Suppressor macrophage treated with lipopolysaccharide for 1 hour (primary cell): ENCODE measurements around the gene EXD3.

Source experiments
- DNase-seq, 3 donors: peaks; one replicate each; pipeline ENCODE4 v3.0.0-alpha.2; 2020 to 2022

The EXD3 gene

DNA sequence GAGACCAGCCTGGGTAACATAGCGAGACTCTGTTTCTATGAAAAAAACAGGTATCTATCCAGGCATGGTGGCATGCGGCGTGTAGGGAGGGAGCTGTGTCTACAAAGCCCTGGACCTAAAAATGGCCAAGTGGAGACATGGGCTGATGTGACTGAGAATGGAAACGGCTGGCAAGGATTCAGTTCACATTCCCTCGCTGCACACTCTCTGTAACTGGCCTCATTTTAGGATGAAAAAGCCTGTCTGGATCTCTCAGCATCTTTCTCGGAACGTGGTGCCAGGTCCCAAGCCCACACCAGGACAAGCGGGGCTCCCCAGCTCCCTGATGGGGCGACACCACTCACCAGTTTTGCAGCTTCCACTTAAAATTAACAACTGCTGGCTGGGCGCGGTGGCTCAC is 13.4 kb downstream of the EXD3 start:
- DNase-seq, result no peak

DNA sequence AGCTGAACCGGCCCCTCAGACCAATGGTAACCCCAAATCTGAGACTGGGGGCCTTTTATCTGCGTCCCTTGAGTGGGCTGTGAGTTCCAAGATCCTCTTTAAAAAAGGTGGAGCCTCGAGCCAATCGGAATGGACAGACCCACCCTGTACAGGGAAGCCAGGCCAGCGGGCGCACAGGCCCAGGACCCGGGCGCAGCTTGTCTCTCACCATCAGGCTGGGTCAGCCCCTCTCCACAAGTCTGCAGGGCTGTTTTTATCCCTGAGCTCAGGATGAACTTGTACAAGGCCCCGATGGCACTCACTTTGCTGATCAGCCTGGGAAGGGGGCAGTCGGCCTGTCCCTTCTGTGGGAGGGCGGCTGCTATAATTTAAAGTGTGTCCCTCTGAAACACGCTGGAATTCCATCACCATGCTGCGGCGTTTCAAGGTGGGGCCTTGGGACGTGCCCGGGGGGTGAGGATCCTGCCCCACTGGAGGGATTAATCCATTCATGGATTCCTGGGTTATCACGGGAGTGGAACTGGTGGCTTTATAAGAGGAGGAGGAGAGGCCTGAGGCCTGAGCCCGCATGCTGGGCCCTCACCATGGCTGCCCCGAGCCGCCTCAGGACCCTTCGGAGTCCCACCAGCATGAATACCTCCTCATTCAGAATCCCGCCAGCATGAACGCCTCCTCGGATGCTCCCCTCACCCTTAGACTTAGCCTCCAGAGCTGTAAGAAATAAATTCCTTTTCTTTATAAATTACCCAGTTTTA is 14.1 kb downstream of the EXD3 start:
- DNase-seq, result no peak

DNA sequence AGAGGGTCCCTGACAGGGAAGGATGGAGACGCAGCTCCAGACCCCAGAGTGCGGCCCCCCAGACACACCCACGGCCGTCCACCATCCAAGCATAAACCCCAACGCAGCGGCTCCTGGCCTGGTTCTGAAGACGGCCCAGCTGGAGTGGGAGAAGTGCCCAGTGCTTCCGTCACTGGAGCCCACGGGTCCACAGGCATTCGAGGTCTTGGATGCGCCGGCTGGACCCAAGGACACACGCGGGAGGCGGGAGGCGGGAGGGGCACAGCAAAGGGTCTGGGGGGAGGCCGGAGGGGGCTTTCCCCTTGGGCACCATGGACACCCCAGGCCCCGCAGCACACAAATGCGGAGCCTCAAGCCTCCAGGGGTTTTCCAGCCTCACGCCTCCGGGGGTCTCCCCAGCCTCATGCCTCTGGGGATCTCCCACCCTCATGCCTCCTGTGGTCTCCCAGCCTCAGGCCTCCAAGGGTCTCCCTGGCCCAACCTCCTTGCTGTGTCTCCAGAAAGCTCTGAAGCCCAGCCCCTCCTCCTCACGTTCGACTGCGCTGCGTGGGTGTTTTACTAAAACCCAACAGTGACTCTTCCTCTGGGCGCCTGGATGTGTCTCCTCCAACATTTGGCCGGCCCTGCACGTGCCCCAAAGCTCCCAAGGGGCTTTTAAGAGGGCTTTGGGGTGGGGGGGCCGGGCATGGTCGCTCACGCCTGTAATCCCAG is 15.2 kb downstream of the EXD3 start:
- no peak for DNase-seq

DNA sequence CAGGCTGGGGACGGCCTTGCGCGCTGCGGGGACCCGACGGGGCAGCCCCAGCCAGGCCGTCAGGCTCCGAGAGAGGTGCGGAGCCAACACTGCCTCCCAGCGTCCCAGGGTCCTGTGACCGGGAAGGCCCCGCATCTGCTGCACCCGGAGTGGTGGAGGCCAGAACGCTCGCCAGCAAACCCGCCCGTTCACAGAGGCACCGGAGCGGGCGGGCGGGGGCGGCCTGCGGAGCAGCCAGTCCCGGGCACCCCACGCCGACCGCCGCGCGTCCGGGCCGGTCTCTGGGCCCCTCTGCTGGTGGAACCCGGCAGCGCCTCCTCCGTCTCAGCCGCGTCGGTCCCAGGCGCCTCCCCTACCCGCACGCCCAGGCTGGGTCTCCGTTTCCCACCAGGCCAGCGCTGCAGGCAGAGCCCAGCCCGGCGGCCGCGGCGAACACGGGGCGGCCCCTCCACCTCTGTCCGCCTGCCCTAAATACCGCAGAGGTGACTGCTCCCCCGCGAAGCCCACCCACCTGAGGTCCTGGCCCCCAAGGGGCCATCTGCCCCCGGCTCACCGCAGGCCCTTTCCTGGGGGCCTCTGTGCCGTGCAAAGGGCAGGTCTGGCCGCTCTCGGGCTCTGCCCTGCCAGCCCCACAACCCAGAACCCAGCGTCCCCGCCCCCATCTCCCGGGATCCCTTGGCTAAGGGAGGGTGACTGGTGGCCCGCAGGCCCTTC is 15.9 kb downstream of the EXD3 start:
- DNase-seq, result peak; percentile 73 to 90 (median 82)

- no peak for DNase-seq
Observed at GRCh38 chr9:137406085-137406760, 16.7 kb downstream of the EXD3 start.

DNA sequence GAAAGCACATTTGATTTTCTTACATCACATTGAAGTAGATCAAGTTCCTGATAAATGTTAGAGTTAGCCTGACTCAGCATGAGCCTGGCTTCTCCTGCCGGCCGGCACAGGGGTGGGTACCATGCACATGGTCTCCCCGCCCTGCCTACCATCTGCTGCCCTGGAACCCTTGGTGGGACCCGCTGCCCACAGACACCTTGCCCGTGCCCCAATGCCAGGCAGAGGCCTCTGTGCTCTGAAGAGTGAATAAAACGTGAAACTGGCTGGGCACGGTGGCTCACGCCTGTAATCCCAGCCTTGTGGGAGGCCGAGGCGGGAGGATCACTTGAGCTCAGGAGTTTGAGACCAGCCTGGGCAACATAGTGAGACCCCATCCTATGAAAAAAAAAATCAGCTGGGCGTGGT is 17.3 kb downstream of the EXD3 start:
- peak in 1 of 3 donors; percentile 18 for DNase-seq

DNA sequence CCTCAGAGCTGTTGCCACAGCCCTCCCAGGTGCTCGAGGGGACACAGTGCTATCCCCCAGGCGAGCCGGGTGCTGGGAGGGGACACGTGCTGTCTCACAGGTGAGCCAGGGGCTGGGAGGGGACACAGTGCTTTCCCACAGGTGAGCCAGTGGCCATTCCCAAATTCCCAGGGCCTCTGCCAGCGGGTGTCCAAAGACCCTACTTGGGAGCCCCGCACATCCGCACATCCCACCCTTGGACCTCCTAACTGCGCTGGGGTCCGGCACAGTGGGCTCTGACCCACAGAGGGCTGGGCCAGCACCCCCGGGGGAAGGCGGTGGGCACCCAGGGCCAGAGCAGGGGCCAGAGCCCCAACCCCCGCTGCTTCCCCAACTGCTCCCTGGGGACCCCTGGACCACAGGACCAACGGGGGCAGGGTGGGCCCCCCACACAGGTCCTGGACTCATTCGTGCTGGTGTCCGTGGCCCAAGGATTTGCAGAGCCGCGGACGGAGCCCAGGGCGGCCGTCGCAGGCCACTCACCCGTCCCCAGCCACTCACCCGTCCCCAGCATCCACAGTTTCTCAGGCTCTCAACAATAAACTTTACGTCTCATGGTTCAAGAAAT is 17.9 kb downstream of the EXD3 start:
- DNase-seq, result no peak

DNA sequence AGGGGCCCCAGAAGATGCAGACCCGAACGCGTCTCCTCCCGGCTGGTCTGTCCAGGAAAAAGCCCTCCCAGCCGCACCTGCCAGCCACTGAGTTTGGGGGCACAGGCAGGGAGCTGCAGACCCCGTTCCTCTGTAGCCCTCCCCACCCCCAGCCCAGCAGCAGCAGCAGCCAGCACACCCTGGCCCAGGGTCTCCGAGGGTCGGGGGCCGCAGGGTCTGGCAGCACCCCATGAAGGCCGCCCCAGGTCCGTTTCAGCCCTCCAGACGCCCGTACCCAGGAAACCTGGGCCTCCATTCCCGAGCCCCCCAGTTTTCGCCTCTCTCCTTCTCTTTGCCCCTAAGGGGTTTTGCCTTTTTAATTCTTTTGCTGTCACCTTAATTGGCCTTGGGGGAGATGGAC is 19.7 kb downstream of the EXD3 start:
- DNase-seq, result no peak

DNA sequence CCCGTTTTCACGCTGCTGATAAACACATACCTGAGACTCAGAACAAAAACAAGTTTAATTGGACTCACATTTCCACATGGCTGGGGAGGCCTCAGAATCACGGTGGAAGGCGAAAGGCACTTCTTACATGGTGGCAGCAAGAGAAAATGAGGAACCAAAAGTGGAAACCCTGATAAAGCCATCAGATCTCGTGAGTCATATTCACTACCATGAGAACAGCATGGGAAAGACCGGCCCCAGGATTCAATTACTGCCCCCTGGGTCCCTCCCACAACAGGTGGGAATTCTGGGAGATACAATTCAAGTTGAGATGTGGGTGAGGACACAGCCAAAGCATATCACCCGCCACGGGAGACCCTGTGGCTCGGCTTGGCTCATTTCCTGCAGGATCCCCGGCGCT is 20.2 kb downstream of the EXD3 start:
- DNase-seq, result peak; percentile 51 to 63 (median 59)

DNA sequence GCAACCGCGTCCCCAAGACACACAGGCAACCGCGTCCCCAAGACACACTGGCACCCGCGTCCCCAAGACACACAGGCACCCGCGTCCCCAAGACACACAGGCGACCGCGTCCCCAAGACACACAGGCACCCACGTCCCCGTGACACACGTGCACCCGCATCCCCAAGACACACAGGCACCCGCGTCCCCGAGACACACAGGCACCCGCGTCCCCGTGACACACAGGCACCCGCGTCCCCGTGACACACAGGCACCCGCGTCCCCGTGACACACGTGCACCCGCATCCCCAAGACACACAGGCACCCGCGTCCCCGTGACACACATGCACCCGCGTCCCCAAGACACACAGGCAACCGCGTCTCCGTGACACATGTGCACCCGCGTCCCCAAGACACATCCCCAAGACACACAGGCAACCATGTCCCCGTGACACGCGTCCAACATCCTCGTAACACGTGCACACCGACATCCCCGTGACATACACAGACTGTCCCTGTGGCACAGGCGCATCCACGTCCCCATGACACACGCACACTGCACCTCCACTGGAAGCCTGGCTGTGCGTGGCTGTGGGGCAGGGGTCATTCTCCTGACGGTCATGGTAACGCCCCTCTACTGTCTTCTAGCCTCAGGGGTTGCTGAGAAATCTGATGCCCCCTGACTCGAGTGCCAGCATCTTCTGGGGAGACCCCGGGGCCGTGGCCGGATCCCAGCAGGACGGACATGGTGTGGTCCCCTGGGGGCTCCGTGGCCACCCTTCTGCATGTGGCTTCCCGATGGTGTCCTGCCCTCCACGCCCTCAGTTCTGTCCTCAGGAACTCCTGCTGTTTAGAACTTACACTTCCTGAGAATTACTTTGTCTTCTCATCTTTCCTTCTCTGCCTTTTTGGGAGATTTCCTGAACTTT is 24.1 kb downstream of the EXD3 start:
- DNase-seq, result no peak

- no peak for DNase-seq
Observed at GRCh38 chr9:137397675-137398423, 25.1 kb downstream of the EXD3 start.

GRCh38 chr9:137396634-137397367 is 26.2 kb downstream of the EXD3 start:
- no peak for DNase-seq

DNA sequence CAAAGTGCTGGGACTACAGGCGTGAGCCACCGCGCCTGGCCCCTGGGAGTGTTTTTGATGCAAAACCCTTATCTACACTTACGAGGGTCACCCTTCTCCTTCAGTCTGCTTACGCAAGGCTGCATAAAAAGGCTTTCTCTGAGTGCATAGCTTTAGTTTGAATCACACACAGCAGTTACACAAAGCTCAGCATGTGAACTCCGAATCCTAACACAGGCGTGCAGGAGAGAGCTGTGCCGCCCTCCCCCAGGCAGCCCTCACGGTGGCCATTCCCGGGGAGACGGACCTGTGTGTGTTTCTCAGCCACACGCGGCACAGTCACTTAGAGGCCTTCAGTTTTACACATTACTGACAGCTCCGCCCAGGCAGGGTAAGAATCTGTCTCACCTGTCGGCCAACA is 26.7 kb downstream of the EXD3 start:
- no peak for DNase-seq

GRCh38 chr9:137395666-137396010 is 27.3 kb downstream of the EXD3 start:
- no peak for DNase-seq

GRCh38 chr9:137394866-137395665 is 27.9 kb downstream of the EXD3 start:
- DNase-seq, result no peak

DNA sequence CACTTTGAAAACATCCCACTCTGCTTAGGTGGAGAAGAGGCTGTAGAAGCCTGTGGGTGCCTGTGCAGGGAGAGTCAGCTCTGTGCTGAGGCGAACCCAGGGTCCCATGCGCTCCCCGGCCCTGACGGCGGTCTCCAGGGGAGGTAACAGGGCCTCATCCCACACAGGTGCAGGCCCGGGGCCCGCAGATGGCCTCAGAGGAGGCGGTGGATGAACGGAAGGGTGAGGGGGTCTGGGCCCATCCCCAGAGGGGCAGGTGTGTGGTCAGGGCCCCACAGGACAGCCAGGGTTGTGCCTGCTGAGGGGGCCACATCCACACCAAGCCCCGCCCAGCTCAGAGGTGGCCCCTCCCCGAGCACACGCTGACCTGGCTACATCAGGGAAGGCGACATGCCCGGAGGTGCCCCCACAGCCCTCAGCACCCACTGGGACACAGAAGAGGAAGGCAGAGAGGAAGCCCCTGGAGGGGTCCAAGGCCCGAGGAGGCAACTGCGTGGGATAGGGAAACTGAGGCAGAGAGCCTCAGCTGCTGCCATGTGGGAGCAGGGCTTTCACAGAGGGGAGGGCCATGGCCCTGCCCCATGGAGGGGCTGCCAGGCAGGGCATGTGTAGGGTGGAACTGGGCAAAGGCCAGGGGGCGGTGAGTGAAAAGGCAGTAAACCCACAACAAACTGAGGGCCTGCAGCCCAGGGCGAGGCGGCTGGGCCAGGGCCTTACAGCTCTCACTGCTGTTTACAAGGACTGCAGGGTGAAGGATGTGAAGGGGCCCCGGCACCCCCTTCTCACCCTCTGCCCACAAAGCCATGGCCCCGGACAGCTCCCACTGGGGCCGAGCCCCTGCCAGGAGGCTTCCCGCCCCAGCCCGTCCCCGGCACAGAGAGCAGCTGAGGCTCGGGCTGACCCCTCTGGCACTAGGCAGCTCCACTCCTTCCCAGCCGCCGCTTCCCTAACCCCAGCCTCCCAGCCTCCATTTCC is 29.5 kb downstream of the EXD3 start:
- no peak for DNase-seq

GRCh38 chr9:137392232-137393007 is 30.5 kb downstream of the EXD3 start:
- no peak for DNase-seq

- no peak for DNase-seq
Observed at GRCh38 chr9:137391411-137391754, 31.6 kb downstream of the EXD3 start.
